IMR-90 (cell line): Measurements from ENCODE around the gene DTX3L. TPM values are rescaled to one million over a fixed set of nuclear protein-coding genes. Genes with fewer than 3 reads are reported as not detected.

ENCODE experiments used
- ATAC-seq: fragments of 200-7000 bp; cut with Tn5 transposase; 2 replicates; pipeline ENCODE4 v1.9.1; 2020; ENCODE audit warnings: low read depth, mild to moderate bottlenecking, moderate library complexity
- BruUV-seq: library from RNA; stranded (reverse); fragments of 400-500 nt; replicated peaks from 2 replicates; lab custom pipeline; 2021; lab: Mats Ljungman, UMichigan
- CTCF ChIA-PET: fragments of 300-600 bp; formaldehyde crosslinking; extraction: SDS; loops from one replicate; lab custom pipeline; 2021; ENCODE audit warnings: antibody characterized with exemption; lab: Yijun Ruan, JAX
- POLR2A ChIA-PET: fragments of 300-600 bp; sonication (Branson Sonifier 250); formaldehyde crosslinking; loops from one replicate; lab custom pipeline; 2022; ENCODE audit warnings: antibody characterized with exemption; ENCODE audit not compliant: unreplicated experiment; lab: Charles Lee
- DNase-seq: peaks from one replicate; pipeline ENCODE4 v3.0.0; 2013
- H2AFZ ChIP-seq: replicated peaks from 2 replicates; pipeline ENCODE3; 2013; ENCODE audit warnings: low read length, mild to moderate bottlenecking; ENCODE audit not compliant: poor library complexity
- H2AK5ac ChIP-seq: 2 replicates; pipeline ENCODE4 v1.6.1; 2013; ENCODE audit warnings: low read depth, low read length, inconsistent platforms
- H2AK9ac ChIP-seq: replicated peaks from 2 replicates; pipeline ENCODE3; 2013; ENCODE audit warnings: mild to moderate bottlenecking, low read depth, low read length, moderate library complexity; ENCODE audit not compliant: poor library complexity
- H2BK120ac ChIP-seq: 2 replicates; pipeline ENCODE4 v1.6.1; 2013; ENCODE audit warnings: low read depth, low read length, inconsistent platforms
- H2BK15ac ChIP-seq: 3 replicates; pipeline ENCODE4 v1.6.1; 2013; ENCODE audit warnings: low read depth, low read length, inconsistent platforms
- H2BK20ac ChIP-seq: 2 replicates; pipeline ENCODE4 v1.6.1; 2013; ENCODE audit warnings: low read depth, mild to moderate bottlenecking, inconsistent platforms, low read length, moderate library complexity
- H2BK5ac ChIP-seq: 2 replicates; pipeline ENCODE4 v1.6.1; 2013; ENCODE audit warnings: mild to moderate bottlenecking, low read depth, low read length, inconsistent platforms; ENCODE audit not compliant: poor library complexity, severe bottlenecking
- H3K14ac ChIP-seq: replicated peaks from 2 replicates; pipeline ENCODE4 v1.6.1; 2013; ENCODE audit warnings: low read depth, low read length, inconsistent platforms
- H3K18ac ChIP-seq: 2 replicates; pipeline ENCODE4 v1.6.1; 2013; ENCODE audit warnings: low read depth, low read length, control low read depth
- H3K23ac ChIP-seq: 2 replicates; pipeline ENCODE4 v1.6.1; 2013; ENCODE audit warnings: low read depth, low read length, inconsistent platforms
- H3K27ac ChIP-seq: 2 replicates; pipeline ENCODE4 v1.5.1; 2013; ENCODE audit warnings: mild to moderate bottlenecking, control low read depth, low read length; ENCODE audit not compliant: insufficient read depth
- H3K27me3 ChIP-seq: 2 replicates; pipeline ENCODE4 v1.6.1; 2013; ENCODE audit warnings: low read length; ENCODE audit not compliant: control insufficient read depth, insufficient read depth
- H3K36me3 ChIP-seq: 2 replicates; pipeline ENCODE4 v1.6.1; 2013; ENCODE audit warnings: low read length, mixed read lengths; ENCODE audit not compliant: control insufficient read depth, insufficient read depth
- H3K4ac ChIP-seq: 2 replicates; pipeline ENCODE4 v1.6.1; 2013; ENCODE audit warnings: low read depth, low read length, inconsistent platforms
- H3K4me1 ChIP-seq: 2 replicates; pipeline ENCODE4 v1.6.1; 2013; ENCODE audit warnings: low read length, mixed read lengths; ENCODE audit not compliant: control insufficient read depth, insufficient read depth
- H3K4me2 ChIP-seq: 2 replicates; pipeline ENCODE4 v1.6.1; 2013; ENCODE audit warnings: low read depth, mild to moderate bottlenecking, control low read depth, low read length, moderate library complexity
- H3K4me3 ChIP-seq: 2 replicates; pipeline ENCODE4 v1.5.1; 2013; ENCODE audit warnings: low read depth, mild to moderate bottlenecking, control low read depth, low read length, moderate library complexity; ENCODE audit not compliant: insufficient read depth
- H3K56ac ChIP-seq: 2 replicates; pipeline ENCODE4 v1.6.1; 2013; ENCODE audit warnings: low read length, inconsistent platforms; ENCODE audit not compliant: insufficient read depth; ENCODE audit errors: extremely low read depth
- H3K79me1 ChIP-seq, 2 experiments: 2 replicates each; pipeline ENCODE4 v1.6.1; 2013; ENCODE audit warnings: low read length in 2 of 2, inconsistent platforms in 1 of 2, low read depth in 1 of 2
- H3K9ac ChIP-seq: 2 replicates; pipeline ENCODE4 v1.6.1; 2013; ENCODE audit warnings: low read depth, low read length, control low read depth
- H3K9me1 ChIP-seq: 2 replicates; pipeline ENCODE4 v1.6.1; 2013; ENCODE audit warnings: low read length, inconsistent platforms; ENCODE audit not compliant: insufficient read depth
- H3K9me3 ChIP-seq: 2 replicates; pipeline ENCODE4 v1.6.1; 2013; ENCODE audit warnings: low read length; ENCODE audit not compliant: control insufficient read depth, insufficient read depth
- H4K20me1 ChIP-seq: 2 replicates; pipeline ENCODE4 v1.6.1; 2013; ENCODE audit warnings: low read length, inconsistent platforms; ENCODE audit not compliant: insufficient read depth
- H4K5ac ChIP-seq: 2 replicates; pipeline ENCODE4 v1.6.1; 2013; ENCODE audit warnings: mild to moderate bottlenecking, low read depth, low read length, control low read depth
- H4K8ac ChIP-seq, 2 experiments: 2 replicates each; pipeline ENCODE4 v1.6.1; 2013; ENCODE audit warnings: low read depth in 2 of 2, low read length in 2 of 2, control low read depth in 1 of 2, inconsistent platforms in 1 of 2
- H4K91ac ChIP-seq: 2 replicates; pipeline ENCODE4 v1.6.1; 2013; ENCODE audit warnings: low read depth, low read length, inconsistent platforms; ENCODE audit not compliant: insufficient read depth
- POLR2A ChIP-seq: IDR thresholded peaks from 2 replicates; pipeline ENCODE4 v1.6.1; 2012; ENCODE audit warnings: mild to moderate bottlenecking, low read depth, low read length
- WGBS, 2 experiments: methylation state at CpG; one replicate each; pipeline versions ENCODE4 v1.1.5 to v1.1.7; 2013; ENCODE audit warnings: missing lambda C conversion rate in 2 of 2; ENCODE audit not compliant: insufficient read length in 1 of 2; ENCODE audit errors: extremely low coverage in 2 of 2; 5-methylcytosine and 5-hydroxymethylcytosine counted together
- dilution Hi-C: fragments of 300-500 bp; cut with HindIII; formaldehyde crosslinking; loops from one replicate; pipeline ENCODE4 v1.14.3; 2018; ENCODE audit warnings: low sequenced_read_pairs; ENCODE audit not compliant: unreplicated experiment
- in situ Hi-C: fragments of 300-500 bp; cut with MboI; formaldehyde crosslinking; loops from 3 replicates; pipeline ENCODE4 v1.14.3; 2019; ENCODE audit warnings: low sequenced_read_pairs, inconsistent platforms, mixed read lengths
- intact Hi-C: fragments of 100-400 bp; cut with micrococcal nuclease; formaldehyde crosslinking; loops from 2 replicates; pipeline ENCODE4 v1.10.0; 2022
- polyA plus RNA-seq, 3 experiments: library from polyadenylated mRNA; depleted of rRNA; stranded (reverse); fragments of >200 nt; gene quantifications; 2 replicates each; pipeline ENCODE4 v1.2.3, GENCODE V29; 2012; ENCODE audit warnings: low replicate concordance in 1 of 3
- total RNA-seq: library from RNA; depleted of rRNA; stranded (reverse); fragments of >200 nt; gene quantifications from 2 replicates; pipeline ENCODE4 v1.2.3, GENCODE V29; 2012; rRNA removed

DTX3L gene
- total and polyA plus RNA-seq, 2 of the 4 experiments (the other 2 are of a cell fraction): 4.1 to 7.9 TPM

GRCh38 chr3:122623031-122623829 is 59.1 kb downstream of the DTX3L start:
- Histone ChIP-seq H2AFZ (no peak overlapping the region), H3K27ac (no peak overlapping the region), H3K36me3 (no peaks in the 10 kb centered on the region), H3K9me1 (no peaks in the 10 kb centered on the region), H2BK5ac (no peak overlapping the region), H3K9me3 (no peaks in the 10 kb centered on the region), H3K9ac (no peak overlapping the region), H3K27me3 (peaks cover 45% of the 10 kb centered on the region), H3K14ac (no peak overlapping the region), H3K4me1 (peaks cover 2% of the 10 kb centered on the region; the same call in 1 of the 2 replicates), H3K56ac (no peak overlapping the region), H3K79me1 (no peaks in the 10 kb centered on the region), H4K8ac (no peak overlapping the region), H2BK20ac (no peak overlapping the region), H3K4ac (no peak overlapping the region), H3K4me3 (no peak overlapping the region), H3K23ac (no peak overlapping the region), H2AK5ac (no peak overlapping the region), H4K20me1 (no peaks in the 10 kb centered on the region), H4K91ac (no peak overlapping the region), H4K5ac (no peak overlapping the region), H2BK120ac (no peak overlapping the region), H2AK9ac (no peak overlapping the region), H3K4me2 (no peak overlapping the region), H3K18ac (no peak overlapping the region), H2BK15ac (no peak overlapping the region)
- dilution Hi-C loops (no loop called here), in situ Hi-C loops (no loop called here), intact Hi-C loops (no loop called here)
- POLR2A ChIA-PET: no interaction called here
- DNase-seq: no peak
- no peak for ATAC-seq
- BruUV-seq: no TSS peak
- CTCF ChIA-PET: no interaction called here
- WGBS, 2 experiments: 43% methylated on average over 3 of the region's 8 CpGs; no CpG with 5 or more reads in 1 of the 2 experiments
- no peak for TF ChIP-seq POLR2A

Other genes starting within 250 kb of the DTX3L start
- not detected in 2 replicates for gene CSTA, start 239.1 kb upstream of the DTX3L start, total RNA-seq
- 0.16 and 0.17 TPM in 2 replicates for gene CSTA, start 239.1 kb upstream of the DTX3L start, polyA plus RNA-seq (2012; rRNA removed)
- 10.0 and 65.8 TPM in 2 replicates for gene MIX23, start 181.1 kb upstream of the DTX3L start, total RNA-seq
- gene MIX23, start 181.1 kb upstream of the DTX3L start, polyA plus RNA-seq (2012; rRNA removed): 12.9 and 26.7 TPM in 2 replicates
- 28.9 and 33.9 TPM in 2 replicates for gene FAM162A, start 180.2 kb upstream of the DTX3L start, total RNA-seq
- 66.5 and 66.8 TPM in 2 replicates for gene FAM162A, start 180.2 kb upstream of the DTX3L start, polyA plus RNA-seq (2012; rRNA removed)
- gene WDR5B, start 148.3 kb upstream of the DTX3L start, total RNA-seq: 5.6 and 9.2 TPM in 2 replicates
- gene WDR5B, start 148.3 kb upstream of the DTX3L start, polyA plus RNA-seq (2012; rRNA removed): 2.3 and 3.1 TPM in 2 replicates
- 53.3 and 112 TPM in 2 replicates for gene KPNA1, start 49.4 kb upstream of the DTX3L start, total RNA-seq
- gene KPNA1, start 49.4 kb upstream of the DTX3L start, polyA plus RNA-seq (2012; rRNA removed): 27.6 and 30.6 TPM in 2 replicates
- 7.7 and 8.6 TPM in 2 replicates for gene PARP9, start within 50 bp of the DTX3L start, total RNA-seq
- gene PARP9, start within 50 bp of the DTX3L start, polyA plus RNA-seq (2012; rRNA removed): 5.5 and 6.7 TPM in 2 replicates
- not detected in 2 replicates for gene PARP15, start 13.3 kb downstream of the DTX3L start, total RNA-seq
- 0.03 and 0.10 TPM in 2 replicates for gene PARP15, start 13.3 kb downstream of the DTX3L start, polyA plus RNA-seq (2012; rRNA removed)
- 23.1 and 28.6 TPM in 2 replicates for gene PARP14, start 116.5 kb downstream of the DTX3L start, total RNA-seq
- 6.9 and 9.3 TPM in 2 replicates for gene PARP14, start 116.5 kb downstream of the DTX3L start, polyA plus RNA-seq (2012; rRNA removed)
- 4.4 and 4.8 TPM in 2 replicates for gene HSPBAP1, start 229.5 kb downstream of the DTX3L start, total RNA-seq
- 2.5 and 2.6 TPM in 2 replicates for gene HSPBAP1, start 229.5 kb downstream of the DTX3L start, polyA plus RNA-seq (2012; rRNA removed)
- 6.5 and 12.2 TPM in 2 replicates for gene SLC49A4, start 230.7 kb downstream of the DTX3L start, total RNA-seq
- gene SLC49A4, start 230.7 kb downstream of the DTX3L start, polyA plus RNA-seq (2012; rRNA removed): 5.8 and 6.8 TPM in 2 replicates